Measurements from ENCODE around the gene TUBD1.
"Not testable (repeated sequence)": the region's sequence is repeated elsewhere in the genome, so short reads cannot be mapped to it uniquely, and the experiment has no call there.

TUBD1 gene

DNA sequence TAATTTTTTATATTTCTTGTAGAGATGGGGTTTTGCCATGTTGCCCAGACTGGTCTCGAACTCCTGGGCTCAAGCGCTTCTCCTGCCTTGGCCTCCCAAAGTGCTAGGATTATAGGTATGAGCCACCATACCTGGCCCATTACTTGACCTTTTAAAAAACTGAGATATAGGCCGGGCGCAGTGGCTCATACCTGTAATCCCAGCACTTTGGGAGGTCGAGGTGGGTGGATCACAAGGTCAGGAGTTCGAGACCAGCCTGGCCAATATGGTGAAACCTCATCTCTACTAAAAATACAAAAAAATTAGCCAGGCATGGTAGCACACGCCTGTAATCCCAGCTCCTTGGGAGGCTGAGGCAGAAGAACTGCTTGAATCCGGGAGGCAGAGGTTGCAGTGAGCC lies 19.3 kb downstream of the TUBD1 start:
- DNase-seq, result not testable (repeated sequence)

DNA sequence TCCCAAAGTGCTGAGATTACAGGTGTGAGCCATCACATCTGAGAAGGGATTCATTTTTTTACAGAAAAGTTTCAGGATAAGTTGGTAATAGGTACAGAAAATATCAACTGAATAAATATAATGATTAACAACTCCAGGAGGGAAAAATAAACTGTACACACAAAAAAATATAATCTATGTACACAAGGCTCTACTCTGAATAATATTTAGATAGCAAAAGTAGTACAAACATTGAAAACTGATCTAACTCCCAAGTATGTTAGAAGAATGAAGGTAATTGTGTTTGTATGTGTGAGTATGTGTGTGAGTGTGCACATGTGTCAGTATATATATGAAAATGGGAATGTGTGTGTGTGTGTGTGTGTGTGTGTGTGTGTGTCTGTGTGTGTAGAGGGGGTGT lies 20.4 kb downstream of the TUBD1 start:
- DNase-seq, result no peak

- DNase-seq, result no peak
Measured at GRCh38 chr17:59870482-59870881, 22.3 kb downstream of the TUBD1 start.

GRCh38 chr17:59869941-59870218 lies 22.9 kb downstream of the TUBD1 start:
- DNase-seq, result no peak

GRCh38 chr17:59863616-59864015 lies 29.1 kb downstream of the TUBD1 start:
- no peak for DNase-seq

- DNase-seq, result peak; percentile 9
Measured at GRCh38 chr17:59859444-59860025, 33.2 kb downstream of the TUBD1 start.

DNA sequence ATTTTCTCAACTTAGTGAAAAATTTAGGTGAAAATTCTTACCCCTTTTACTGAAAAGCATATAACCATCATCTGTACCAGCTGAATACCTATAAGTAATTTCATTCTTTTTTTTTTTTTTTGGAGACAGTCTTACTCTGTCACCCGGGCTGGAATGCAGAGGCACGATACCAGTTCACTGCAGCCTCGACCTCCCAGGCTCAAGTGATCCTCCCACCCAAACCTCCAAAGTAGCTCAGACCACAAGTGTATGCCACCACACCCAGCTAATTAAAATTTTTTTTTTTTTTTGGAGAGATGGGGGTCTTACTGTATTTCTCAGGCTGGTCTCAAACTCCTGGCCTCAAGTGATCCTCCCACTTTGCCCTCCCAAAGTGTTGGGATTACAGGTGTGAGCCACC lies 33.8 kb downstream of the TUBD1 start:
- no peak for DNase-seq

DNA sequence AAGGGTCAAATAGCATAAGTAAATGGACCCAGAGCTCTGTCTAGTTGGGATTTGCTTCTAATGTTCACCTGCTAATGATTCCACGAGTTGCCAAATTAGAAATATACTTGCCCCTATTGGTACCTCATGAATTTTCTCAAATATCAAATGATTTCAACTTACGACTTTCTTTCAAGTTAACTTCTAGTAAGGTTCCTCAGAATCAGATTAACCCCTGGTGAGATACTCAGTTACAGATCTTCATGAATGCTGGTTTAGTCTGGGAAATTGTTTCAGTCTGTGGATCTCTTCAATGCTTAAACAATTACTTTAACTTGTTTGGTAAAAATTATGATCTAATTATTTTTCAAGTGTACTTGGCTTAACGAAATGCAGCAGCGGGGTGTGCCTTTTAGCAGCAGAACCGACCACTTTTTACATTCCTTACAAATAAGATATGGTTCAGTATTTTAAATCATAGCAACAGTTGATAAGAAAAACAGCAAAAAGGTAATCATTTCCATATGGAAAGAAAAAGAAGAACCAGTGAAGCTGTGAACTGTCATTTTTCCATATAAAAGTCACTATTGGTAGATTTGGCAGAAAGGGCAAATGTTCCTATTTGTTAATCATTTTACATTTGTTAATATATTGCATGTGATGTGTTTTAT lies 34.5 kb downstream of the TUBD1 start:
- DNase-seq, result no peak

GRCh38 chr17:59856859-59857794 lies 35.6 kb downstream of the TUBD1 start:
- DNase-seq, result no peak

DNA sequence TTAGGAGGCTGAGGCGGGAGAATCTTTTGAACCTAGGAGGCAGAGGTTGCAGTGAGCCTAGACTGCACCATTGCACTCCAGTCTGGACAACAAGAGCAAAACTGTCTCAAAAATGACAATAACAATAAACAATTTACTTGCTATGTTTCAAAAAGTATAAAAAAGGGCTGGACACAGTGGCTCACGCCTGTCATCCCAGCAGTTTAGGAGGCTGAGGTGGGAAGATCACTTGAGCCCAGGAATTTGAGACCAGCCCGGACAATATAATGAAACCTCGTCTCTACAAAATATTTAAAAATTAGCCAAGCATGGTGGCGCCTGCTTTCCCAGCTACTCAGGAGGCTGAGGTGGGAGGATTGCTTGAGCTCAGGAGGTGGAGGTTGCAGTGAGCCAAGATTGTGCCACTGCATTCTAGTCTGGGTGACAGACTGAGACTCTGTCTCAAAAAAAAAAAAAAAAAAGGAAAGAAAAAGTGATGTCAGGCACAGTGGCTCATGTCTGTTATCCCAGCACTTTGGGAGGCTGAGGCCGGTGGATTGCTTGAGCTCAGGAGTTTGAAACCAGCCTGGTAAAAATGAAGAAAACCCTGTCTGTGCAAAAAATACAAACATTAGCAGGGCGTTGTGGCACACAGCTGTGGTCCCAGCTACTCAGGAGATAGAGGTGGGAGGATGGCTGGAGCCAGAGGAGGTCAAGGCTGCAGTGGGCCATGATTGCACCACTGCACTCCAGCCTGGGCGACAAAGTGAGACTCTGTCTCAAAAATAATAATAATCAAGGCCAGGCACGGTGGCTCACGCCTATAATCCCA lies 38.6 kb downstream of the TUBD1 start:
- not testable (repeated sequence) for DNase-seq

GRCh38 chr17:59853168-59853918 lies 39.4 kb downstream of the TUBD1 start:
- peak; percentile 45 for DNase-seq

DNA sequence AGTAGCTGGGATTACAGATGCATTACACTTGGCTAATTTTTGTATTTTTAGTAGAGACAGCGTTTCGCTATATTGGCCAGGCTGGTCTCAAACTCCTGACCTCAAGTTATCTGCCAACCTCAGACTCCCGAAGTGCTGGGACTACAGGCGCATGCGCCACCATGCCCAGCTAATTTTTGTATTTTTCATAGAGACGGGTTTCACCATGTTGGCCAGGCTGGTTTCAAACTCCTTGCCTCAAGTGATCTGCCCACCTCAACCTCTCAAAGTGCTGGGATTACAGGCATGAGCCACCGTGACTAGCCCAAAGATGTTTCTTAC lies 39.9 kb downstream of the TUBD1 start:
- DNase-seq, result not testable (repeated sequence)

DNA sequence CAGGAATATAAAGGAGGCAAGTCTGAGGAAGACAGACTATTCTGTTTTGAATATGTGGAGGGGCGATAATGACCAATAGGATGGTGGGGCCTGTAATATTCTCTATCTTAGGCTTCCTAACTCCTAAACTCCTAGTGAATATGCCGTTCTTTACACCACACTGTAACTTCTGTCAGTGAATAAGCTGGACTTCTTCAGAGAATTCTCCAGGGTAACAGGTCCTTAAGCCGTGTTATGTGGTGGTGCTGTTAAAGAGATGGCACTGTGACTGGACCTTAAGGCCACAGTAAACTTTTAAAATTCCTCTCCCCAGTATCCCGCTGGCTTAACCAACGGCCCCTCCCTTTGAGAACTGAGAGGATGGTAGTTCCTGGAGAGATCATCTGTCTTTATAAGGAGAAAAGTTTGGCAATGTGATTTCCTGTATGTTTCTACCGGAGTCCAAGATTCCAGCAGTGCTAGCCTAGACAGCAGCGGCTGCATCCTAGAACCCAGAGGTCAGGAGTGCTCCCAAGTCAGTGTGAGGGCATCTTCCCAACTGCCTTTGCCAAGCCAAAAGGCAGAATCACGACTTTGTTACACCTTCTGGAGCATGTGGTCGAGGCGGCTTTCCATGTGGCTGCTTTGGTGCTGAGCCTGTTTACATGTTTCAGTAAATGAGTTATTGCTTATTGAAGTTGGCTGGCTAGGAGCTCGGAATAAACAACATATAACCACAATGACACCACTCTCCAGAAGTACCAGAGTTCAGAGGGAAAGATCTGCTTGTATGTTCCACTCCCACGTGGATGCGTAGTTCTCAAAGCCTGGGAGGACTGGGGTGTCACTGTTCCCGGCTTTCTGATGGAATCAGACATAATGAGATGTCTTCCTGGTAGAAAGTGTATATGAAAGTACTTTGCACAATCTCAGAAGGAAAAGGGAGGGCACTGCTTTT lies 41.0 kb downstream of the TUBD1 start:
- no peak for DNase-seq

- not testable (repeated sequence) for DNase-seq
Measured at GRCh38 chr17:59850311-59850710, 42.4 kb downstream of the TUBD1 start.

- DNase-seq, result no peak
Measured at GRCh38 chr17:59848778-59849177, 44.0 kb downstream of the TUBD1 start.

DNA sequence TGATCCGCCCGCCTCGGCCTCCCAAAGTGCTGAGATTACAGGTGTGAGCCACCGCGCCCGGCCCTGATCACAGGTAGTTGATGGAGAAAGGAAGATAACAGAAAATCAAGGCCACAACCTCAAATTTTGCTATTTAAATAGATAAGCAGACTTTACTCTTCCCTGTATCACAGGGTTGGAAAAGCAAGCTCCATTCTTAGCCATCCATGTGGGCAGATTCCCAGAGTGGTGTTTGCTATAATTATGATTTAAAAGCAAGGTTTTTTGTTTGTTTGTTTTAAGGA lies 44.4 kb downstream of the TUBD1 start:
- no peak for DNase-seq

- no peak for DNase-seq
Measured at GRCh38 chr17:59846394-59847165, 46.2 kb downstream of the TUBD1 start.

GRCh38 chr17:59845595-59846393 lies 46.9 kb downstream of the TUBD1 start:
- DNase-seq, result peak; percentile 88

DNA sequence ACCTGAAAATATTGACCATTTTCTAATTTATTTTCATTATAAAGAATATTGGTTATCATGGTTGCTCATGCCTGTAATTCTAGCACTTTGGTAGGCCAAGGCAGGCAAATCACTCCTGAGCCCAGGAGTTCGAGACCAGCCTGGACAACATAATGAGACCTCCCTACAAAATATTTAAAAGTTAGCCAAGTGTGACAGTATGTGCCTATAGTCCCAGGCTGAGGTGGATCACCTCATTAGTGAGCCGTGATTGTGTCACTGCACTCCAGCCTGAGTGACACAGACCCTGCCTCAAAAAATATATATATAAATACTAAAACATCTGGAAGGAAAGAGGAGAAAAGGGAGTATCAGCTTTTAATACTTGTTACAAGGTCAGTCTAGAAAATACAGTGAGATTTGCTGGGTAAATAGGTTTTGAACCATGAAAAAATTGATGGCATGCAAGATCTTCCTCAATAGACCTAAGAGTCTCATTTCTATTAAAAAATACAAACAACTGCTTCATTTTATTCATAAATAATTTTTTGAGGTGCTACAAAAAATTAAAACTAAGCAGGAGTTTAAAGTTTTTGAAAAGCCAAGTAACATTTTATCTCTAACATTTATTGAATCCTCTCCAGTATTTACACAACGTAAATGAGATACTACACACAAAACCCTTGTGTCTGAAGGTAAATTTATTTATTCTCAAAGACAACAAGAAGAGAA lies 47.7 kb downstream of the TUBD1 start:
- peak; percentile 16 for DNase-seq

Measured in NCI-H82 (cell line).